ENCODE results near the gene EIPR1. TPM values are rescaled to one million over a fixed set of nuclear protein-coding genes. Genes with fewer than 3 reads are reported as not detected.

EIPR1 gene
- total RNA-seq, 1 experiment from 2014 or later: 42.1 TPM

DNA sequence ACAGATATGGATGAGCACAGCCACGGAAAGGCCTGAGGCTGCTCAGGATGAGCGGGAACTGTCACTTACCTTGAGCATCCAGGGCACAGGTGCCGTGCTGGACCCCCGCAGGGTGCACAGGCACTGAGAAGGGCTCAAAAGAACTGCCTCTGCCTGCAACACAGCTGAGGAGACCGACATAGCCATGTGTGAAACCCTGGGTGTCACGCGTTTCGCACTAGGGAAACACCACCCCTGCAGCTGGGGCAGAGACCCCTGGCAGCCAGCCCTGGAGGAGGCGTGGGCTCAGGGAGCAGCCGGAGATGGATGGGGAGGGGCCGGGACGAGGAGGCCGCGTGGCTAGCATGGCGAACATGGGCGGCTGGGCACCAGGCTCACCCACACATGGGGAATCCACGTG lies 228.9 kb downstream of the EIPR1 start:
- no peak for DNase-seq (ENCODE audit: low read depth)

DNA sequence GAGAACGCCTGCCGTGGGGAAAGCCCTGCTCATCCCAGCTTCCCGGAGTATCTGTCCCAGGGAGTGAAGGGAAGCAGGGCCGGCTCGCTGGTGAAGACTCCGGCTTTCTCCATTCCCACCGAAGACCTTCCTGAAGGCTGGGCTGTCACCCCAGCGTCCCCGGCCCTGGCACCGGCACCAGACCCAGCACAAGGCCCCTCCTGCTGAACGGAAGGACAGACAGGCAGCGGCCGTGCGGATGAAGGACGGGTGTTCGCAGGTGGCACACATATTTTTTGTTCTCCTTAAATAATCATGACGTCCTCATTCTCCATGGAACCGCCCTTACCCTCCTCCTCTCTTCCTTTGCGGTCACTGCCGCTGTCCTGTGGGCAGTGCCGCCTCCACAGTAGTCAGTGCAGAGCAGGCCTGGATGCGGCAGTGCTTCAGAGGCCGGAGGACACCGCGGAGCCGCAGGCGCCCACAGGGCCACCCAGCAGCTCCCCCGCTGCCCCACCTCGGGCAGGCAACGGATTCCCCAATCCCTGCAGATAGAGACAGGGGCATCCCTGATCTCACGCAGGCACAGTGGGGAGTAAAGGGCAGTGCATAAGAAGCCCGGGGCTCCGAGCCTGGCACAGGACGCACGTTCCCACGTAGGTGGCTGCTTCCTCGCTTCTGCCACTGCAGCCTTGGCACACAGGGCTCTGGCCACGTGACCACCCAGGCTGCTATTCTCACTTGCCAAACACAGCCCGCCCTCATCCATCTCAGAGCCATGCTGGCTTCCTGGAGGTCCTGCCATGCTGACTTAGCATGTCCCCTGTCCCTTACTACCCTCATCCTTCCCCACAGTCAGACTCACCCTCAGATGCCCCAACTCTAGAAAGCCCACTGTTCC lies 229.7 kb downstream of the EIPR1 start:
- DNase-seq (ENCODE audit: low read depth): no peak

- no peak for DNase-seq (ENCODE audit: low read depth)
Observed at GRCh38 chr2:3146772-3147650, 230.6 kb downstream of the EIPR1 start.

- no peak for DNase-seq (ENCODE audit: low read depth)
Observed at GRCh38 chr2:3146175-3146574, 231.4 kb downstream of the EIPR1 start.

DNA sequence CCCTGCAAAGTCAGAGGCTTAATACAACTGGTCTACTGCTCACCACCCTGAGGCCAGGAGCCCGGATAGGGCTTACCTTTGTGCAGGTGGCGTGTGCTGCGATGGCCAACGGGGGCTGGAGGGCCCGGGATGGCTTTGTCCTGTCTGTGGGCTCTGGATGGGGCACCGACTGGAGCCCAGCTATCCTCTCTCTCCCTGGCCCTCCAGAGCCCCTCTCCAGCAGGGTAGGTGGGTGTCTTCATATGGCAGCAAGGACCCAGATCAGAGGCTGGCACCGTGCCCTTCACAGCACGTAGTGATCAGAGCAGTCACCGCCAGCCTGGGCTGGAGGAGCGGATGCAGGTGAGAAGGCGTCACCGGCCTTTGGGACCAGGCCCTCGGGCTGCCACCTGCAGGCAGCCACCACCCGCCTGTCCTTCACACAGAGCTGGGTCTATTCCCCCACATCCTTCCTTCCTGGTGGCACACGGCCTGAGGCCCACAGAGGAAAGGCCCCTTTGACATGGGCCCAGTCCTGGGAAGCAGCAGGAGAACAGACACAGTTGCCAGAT lies 232.1 kb downstream of the EIPR1 start:
- DNase-seq (ENCODE audit: low read depth): no peak

DNA sequence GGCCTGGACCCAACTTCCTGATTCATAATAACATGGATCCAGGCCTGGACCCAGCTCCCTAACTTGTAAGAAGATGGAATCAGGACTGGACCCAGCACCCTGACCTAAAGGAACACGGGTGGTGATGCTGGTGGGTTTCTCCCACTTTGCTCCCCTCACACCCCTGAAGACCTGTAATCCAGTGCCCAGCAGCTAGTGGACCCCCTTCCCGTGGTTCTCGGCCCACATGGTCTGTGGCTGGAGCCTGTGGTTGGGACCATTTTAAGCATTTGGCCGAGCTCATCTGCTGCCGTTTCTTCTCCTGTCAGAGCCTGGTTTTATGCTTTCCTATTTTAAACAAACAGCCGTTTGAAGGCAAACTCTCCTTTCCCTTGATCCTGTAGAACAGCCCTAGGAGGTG lies 232.8 kb downstream of the EIPR1 start:
- DNase-seq (ENCODE audit: low read depth): no peak

DNA sequence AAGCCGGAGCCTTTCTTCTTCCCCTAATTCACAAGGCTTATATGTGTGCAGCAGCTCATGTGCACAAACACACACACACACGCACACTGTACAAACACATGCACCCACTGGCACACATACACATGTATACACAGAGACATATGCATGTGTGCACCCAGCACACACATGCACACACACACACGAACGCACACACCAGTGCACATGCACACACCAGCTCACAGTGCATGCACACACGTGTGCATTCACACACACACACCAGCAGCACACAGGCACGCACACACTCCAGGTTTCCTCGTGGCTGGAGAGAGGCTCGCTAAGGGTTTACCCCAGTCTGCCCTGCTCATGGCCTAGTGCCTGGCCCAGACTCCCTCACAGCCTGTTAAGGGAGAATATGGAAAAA lies 234.0 kb downstream of the EIPR1 start:
- DNase-seq (ENCODE audit: low read depth): no peak

DNA sequence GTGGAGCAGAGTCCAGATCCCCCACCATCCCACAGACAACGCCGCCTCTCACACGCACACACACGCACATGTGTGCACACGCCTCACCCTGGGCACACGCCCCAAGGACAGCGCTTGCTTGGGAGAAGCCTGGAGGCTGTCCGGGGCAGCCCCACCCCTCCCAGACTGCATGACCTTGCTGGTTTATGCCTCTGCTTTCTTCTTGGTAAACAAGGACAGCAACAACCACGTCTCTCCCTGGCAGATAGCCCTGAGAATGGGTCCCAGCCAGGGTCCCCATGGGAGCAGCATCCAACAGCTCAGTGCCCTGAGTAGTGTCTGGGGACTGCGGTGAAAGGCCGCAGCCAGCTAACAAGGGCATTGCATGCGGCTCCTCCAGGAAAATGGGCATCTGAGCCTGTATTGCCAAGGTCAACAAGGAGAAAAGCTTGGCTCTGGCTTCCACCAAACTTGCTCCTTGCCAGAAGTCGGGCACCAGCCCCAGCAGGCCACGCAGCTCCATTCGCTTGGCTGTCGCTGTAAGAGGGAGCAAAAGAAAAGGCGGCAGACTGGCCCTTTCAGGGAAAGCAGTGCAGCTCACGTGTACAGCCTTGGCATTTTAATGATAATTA lies 234.6 kb downstream of the EIPR1 start:
- no peak for DNase-seq (ENCODE audit: low read depth)

DNA sequence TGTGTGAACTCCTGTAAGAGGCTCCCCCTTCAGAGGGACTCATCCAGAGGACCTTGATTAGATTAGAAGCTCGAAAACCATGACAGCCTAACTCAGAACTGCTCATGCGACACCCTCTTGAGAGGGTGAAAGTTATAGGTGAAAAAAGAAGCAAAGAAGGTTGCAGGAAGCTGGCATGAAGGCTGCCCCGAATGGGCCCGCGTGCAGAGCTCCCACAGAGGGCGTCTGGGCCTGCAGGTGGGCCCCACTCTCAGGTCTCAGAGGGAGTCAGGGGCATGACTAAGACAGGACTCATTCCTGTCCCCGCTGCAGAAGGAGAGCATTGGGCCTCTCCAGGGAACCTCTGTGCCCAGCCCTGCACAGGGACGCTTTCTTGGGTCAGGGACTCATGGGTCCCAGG lies 235.4 kb downstream of the EIPR1 start:
- no peak for DNase-seq (ENCODE audit: low read depth)

GRCh38 chr2:3141696-3142095 lies 235.9 kb downstream of the EIPR1 start:
- no peak for DNase-seq (ENCODE audit: low read depth)

DNA sequence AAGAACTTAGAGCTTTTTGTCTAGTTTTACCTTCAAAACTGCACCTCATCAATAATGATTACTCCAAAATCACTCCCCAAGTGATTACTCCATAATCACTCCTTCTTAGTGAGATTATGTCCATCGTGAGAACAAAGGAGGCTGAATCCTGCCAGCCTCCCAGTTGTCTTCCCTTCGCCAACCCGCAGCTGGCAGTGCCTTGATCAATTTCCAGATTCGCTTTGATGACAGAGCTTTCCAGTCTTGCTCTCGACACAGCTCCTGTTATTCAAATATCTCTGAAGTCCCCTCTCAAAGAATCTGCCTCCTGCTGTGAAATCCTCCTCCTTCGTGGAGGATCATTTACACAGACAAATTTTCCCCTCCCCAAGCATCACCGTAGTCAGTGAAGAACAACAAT lies 237.7 kb downstream of the EIPR1 start:
- DNase-seq (ENCODE audit: low read depth): no peak

Other genes starting within 250 kb of the EIPR1 start
- 53.6 and 60.6 TPM in 2 replicates for gene TRAPPC12, start 1.9 kb upstream of the EIPR1 start, total RNA-seq (2014; rRNA removed; shearing (Covaris generic))
- 91.8 and 102 TPM in 2 replicates for gene ADI1, start 141.7 kb upstream of the EIPR1 start, total RNA-seq (2014; rRNA removed; shearing (Covaris generic))
- gene RNASEH1, start 180.5 kb upstream of the EIPR1 start, total RNA-seq (2014; rRNA removed; shearing (Covaris generic)): 24.9 and 29.3 TPM in 2 replicates
- 2,566 and 3,002 TPM in 2 replicates for gene RPS7, start 197.4 kb upstream of the EIPR1 start, total RNA-seq (2014; rRNA removed; shearing (Covaris generic))
- gene COLEC11, start 217.3 kb upstream of the EIPR1 start, total RNA-seq (2014; rRNA removed; shearing (Covaris generic)): 0.48 TPM in 1 of 2 replicates, not detected in the other

All from RPMI7951 (cell line).